A673 (cell line): ENCODE results near the gene GSTA3.

Experiments
- CTCF ChIP-seq: fragments of 300-800, 200-600 bp; sonication (generic); conservative IDR thresholded peaks from 2 replicates; pipeline ENCODE4 v1.5.1; 2017; ENCODE audit warnings: low read depth, mild to moderate bottlenecking, antibody characterized with exemption, low read length, moderate library complexity, mixed read lengths
- EZH2 ChIP-seq: fragments of 200-600 bp; sonication (generic); IDR thresholded peaks from 2 replicates; pipeline ENCODE4 v1.6.1; 2017; ENCODE audit warnings: borderline replicate concordance, low read depth, mild to moderate bottlenecking, mixed read lengths, antibody characterized with exemption, low read length; ENCODE audit not compliant: poor library complexity, severe bottlenecking

DNA sequence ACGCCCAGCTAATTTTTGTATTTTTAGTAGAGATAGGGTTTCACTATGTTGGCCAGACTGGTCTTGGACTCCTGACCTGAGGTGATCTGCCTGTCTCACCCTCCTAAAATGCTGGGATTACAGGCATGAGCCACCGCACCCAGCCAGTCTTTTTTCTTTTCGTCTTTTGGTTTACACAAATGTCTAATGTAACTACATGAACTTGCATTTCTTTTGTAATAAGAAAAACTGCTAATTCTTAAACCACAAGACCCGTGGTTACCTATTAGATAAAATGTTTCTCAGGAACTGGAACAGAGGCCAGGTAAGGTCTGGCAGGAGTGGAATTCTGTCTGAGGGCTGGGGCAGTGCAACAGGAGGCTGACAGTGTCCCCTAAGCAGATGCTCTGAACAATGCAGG lies 32.7 kb upstream of the GSTA3 start:
- no peak for TF ChIP-seq EZH2
- TF ChIP-seq CTCF, result no peak
